GM13976 (cell line): ENCODE measurements around the gene PODXL.

ENCODE experiments used
- DNase-seq: peaks from one replicate; pipeline ENCODE4 v3.0.0; 2012; ENCODE audit warnings: low spot score
- CTCF ChIP-seq: IDR thresholded peaks from 2 replicates; pipeline ENCODE4 v1.5.1; 2012; ENCODE audit warnings: borderline replicate concordance, mild to moderate bottlenecking; ENCODE audit not compliant: insufficient read depth; ENCODE audit errors: extremely low read depth, missing control alignments, control extremely low read depth
- in situ Hi-C: fragments of 300-500 bp; cut with MboI; formaldehyde crosslinking; loops from one replicate; pipeline ENCODE4 v1.12.0; 2022; ENCODE audit warnings: low sequenced_read_pairs, mixed read lengths, inconsistent platforms; ENCODE audit not compliant: unreplicated experiment

Gene PODXL

GRCh38 chr7:131550846-131551245 lies 5.6 kb downstream of the PODXL start:
- in situ Hi-C loops: no loop called here
- TF ChIP-seq CTCF: no peak
- no peak for DNase-seq

- in situ Hi-C loops: no loop called here
- no peak for DNase-seq
- no peak for TF ChIP-seq CTCF
Measured at GRCh38 chr7:131548371-131548770, 8.1 kb downstream of the PODXL start.

- in situ Hi-C loops: no loop called here
- no peak for DNase-seq
- TF ChIP-seq CTCF: no peak
Measured at GRCh38 chr7:131547589-131547988, 8.8 kb downstream of the PODXL start.

GRCh38 chr7:131546583-131547141 lies 9.8 kb downstream of the PODXL start:
- in situ Hi-C loops: no loop called here
- peak; percentile 76 for DNase-seq
- TF ChIP-seq CTCF: peak; percentile 70

- DNase-seq: no peak
- in situ Hi-C loops: no loop called here
- TF ChIP-seq CTCF: no peak
Measured at GRCh38 chr7:131546126-131546525, 10.3 kb downstream of the PODXL start.

GRCh38 chr7:131544449-131545301 lies 11.8 kb downstream of the PODXL start:
- peak; percentile 58 for DNase-seq
- TF ChIP-seq CTCF: peak; percentile 3
- in situ Hi-C loops: no loop called here
